Measurements from ENCODE around the gene PROM2.

DNA sequence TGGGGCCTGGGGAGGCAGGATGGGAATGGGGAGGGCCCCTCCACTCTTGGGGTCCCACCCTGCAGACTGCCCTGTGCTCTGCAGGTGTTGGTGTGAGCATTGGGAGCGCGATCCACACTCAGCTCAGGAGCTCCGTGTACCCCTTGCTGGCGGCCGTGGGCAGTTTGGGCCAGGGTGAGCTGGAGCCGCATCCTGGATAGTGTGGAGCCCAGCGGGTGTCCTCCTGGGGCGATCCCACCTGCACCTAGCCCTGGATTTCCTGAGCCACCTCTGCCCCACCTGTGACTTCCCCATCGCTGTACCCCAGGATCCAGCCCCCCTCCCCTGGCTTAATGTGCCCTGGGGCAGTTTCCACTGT, 2.6 kb downstream of the PROM2 start:
- no peak for TF ChIP-seq RAD21 (IDR thresholded peaks at IDR 0.05)
- TF ChIP-seq, protein P1, sequence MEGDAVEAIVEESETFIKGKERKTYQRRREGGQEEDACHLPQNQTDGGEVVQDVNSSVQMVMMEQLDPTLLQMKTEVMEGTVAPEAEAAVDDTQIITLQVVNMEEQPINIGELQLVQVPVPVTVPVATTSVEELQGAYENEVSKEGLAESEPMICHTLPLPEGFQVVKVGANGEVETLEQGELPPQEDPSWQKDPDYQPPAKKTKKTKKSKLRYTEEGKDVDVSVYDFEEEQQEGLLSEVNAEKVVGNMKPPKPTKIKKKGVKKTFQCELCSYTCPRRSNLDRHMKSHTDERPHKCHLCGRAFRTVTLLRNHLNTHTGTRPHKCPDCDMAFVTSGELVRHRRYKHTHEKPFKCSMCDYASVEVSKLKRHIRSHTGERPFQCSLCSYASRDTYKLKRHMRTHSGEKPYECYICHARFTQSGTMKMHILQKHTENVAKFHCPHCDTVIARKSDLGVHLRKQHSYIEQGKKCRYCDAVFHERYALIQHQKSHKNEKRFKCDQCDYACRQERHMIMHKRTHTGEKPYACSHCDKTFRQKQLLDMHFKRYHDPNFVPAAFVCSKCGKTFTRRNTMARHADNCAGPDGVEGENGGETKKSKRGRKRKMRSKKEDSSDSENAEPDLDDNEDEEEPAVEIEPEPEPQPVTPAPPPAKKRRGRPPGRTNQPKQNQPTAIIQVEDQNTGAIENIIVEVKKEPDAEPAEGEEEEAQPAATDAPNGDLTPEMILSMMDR (IDR thresholded peaks at IDR 0.05; ENCODE audit: low read depth, low read length, missing input control) = no peak
- TF ChIP-seq, protein P2, sequence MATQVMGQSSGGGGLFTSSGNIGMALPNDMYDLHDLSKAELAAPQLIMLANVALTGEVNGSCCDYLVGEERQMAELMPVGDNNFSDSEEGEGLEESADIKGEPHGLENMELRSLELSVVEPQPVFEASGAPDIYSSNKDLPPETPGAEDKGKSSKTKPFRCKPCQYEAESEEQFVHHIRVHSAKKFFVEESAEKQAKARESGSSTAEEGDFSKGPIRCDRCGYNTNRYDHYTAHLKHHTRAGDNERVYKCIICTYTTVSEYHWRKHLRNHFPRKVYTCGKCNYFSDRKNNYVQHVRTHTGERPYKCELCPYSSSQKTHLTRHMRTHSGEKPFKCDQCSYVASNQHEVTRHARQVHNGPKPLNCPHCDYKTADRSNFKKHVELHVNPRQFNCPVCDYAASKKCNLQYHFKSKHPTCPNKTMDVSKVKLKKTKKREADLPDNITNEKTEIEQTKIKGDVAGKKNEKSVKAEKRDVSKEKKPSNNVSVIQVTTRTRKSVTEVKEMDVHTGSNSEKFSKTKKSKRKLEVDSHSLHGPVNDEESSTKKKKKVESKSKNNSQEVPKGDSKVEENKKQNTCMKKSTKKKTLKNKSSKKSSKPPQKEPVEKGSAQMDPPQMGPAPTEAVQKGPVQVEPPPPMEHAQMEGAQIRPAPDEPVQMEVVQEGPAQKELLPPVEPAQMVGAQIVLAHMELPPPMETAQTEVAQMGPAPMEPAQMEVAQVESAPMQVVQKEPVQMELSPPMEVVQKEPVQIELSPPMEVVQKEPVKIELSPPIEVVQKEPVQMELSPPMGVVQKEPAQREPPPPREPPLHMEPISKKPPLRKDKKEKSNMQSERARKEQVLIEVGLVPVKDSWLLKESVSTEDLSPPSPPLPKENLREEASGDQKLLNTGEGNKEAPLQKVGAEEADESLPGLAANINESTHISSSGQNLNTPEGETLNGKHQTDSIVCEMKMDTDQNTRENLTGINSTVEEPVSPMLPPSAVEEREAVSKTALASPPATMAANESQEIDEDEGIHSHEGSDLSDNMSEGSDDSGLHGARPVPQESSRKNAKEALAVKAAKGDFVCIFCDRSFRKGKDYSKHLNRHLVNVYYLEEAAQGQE (IDR thresholded peaks at IDR 0.05) = no peak
- TF ChIP-seq, protein P3, sequence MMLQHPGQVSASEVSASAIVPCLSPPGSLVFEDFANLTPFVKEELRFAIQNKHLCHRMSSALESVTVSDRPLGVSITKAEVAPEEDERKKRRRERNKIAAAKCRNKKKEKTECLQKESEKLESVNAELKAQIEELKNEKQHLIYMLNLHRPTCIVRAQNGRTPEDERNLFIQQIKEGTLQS (IDR thresholded peaks at IDR 0.05) = no peak

All from liver (tissue), 3 donors.